RWPE2 (cell line): ENCODE measurements around the gene ING3.

Source experiments
- ATAC-seq: fragments of 200-7000 bp; cut with Tn5 transposase; 3 replicates; pipeline ENCODE4 v1.9.1; 2021; ENCODE audit warnings: low read depth
- DNase-seq: peaks from one replicate; pipeline ENCODE4 v3.0.0-alpha.2; 2020; ENCODE audit warnings: low spot score
- H3K27ac ChIP-seq: fragments of 450-650 bp; 2 replicates; pipeline ENCODE4 v1.5.1; 2017; ENCODE audit warnings: mild to moderate bottlenecking; ENCODE audit not compliant: poor library complexity, severe bottlenecking
- H3K27me3 ChIP-seq: fragments of 250-450 bp; sonication (Bioruptor Pico); 2 replicates; pipeline ENCODE4 v1.5.1; 2021; ENCODE audit warnings: mild to moderate bottlenecking, moderate library complexity; ENCODE audit not compliant: insufficient read depth, poor library complexity, severe bottlenecking
- H3K36me3 ChIP-seq: fragments of 250-450 bp; sonication (Bioruptor Pico); 2 replicates; pipeline ENCODE4 v1.5.1; 2020; ENCODE audit warnings: low read depth, mild to moderate bottlenecking, moderate library complexity
- H3K4me1 ChIP-seq: fragments of 250-450 bp; sonication (Bioruptor Pico); 2 replicates; pipeline ENCODE4 v1.5.1; 2021; ENCODE audit warnings: mild to moderate bottlenecking, moderate library complexity; ENCODE audit not compliant: insufficient read depth, poor library complexity, severe bottlenecking
- H3K4me3 ChIP-seq: fragments of 250-450 bp; sonication (Bioruptor Pico); 2 replicates; pipeline ENCODE4 v1.5.1; 2021; ENCODE audit warnings: mild to moderate bottlenecking, moderate library complexity; ENCODE audit not compliant: severe bottlenecking
- H3K9me3 ChIP-seq: fragments of 250-450 bp; sonication (Bioruptor Pico); 2 replicates; pipeline ENCODE4 v1.5.1; 2021; ENCODE audit warnings: mild to moderate bottlenecking, moderate library complexity; ENCODE audit not compliant: severe bottlenecking
- TF ChIP-seq, protein P1 (sequence below): fragments of 450-650 bp; IDR thresholded peaks from one replicate; pipeline ENCODE4 v1.5.1; 2017; ENCODE audit warnings: mild to moderate bottlenecking, moderate library complexity; ENCODE audit not compliant: poor library complexity, severe bottlenecking

The ING3 gene

DNA sequence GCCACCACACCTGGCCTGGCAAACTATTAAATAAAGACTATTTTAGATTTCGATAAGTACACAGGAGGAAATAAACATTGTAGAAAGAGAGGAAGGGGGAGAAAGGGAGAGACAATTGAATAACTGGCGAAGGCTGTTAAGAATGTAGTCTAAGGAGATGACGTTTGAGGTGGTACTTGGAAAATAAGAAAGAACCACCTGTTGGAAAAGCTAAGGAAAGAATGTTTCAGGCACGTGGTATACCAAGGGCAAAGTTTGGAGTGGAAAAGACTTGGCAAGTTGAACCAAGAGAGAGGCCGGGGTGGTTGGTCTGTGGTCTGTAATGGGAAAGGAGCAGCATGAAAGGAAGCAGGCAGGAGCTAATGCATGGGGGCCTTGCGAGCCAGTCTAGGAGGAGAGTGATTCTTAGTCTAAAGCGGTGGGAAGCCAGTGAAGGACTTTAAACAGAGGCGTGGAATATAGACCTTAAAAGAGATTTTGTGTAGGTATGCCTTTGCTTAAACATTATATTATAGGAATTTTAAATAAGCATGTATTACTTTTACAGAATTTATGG is 9.4 kb downstream of the ING3 start:
- DNase-seq (no peak), ATAC-seq (no peak)
- Histone ChIP-seq H3K4me1 (no peaks in the 10 kb centered on the region), H3K4me3 (no peak overlapping the region), H3K27me3 (no peaks in the 10 kb centered on the region), H3K27ac (no peak overlapping the region), H3K36me3 (peaks cover 25% of the 10 kb centered on the region), H3K9me3 (no peaks in the 10 kb centered on the region)
- TF ChIP-seq, protein P1, sequence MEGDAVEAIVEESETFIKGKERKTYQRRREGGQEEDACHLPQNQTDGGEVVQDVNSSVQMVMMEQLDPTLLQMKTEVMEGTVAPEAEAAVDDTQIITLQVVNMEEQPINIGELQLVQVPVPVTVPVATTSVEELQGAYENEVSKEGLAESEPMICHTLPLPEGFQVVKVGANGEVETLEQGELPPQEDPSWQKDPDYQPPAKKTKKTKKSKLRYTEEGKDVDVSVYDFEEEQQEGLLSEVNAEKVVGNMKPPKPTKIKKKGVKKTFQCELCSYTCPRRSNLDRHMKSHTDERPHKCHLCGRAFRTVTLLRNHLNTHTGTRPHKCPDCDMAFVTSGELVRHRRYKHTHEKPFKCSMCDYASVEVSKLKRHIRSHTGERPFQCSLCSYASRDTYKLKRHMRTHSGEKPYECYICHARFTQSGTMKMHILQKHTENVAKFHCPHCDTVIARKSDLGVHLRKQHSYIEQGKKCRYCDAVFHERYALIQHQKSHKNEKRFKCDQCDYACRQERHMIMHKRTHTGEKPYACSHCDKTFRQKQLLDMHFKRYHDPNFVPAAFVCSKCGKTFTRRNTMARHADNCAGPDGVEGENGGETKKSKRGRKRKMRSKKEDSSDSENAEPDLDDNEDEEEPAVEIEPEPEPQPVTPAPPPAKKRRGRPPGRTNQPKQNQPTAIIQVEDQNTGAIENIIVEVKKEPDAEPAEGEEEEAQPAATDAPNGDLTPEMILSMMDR, result no peak

DNA sequence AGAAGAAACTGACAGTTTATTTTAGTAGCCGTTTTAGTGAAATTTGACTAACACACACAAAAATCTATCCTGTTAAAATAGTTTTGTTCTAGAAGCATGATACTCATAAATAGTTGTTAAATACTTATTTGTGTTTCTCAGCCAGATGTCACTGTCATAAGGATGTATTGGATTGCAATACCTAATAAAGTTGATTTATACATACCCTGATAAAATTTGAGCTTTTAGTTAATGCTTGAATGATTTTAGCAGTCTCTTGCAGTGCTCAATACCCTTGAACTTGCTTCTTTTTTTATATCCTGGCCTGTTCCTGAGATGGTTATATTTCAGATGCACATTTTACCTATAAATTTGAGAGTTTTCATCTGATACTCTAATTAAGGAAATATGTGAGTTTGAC is 10.1 kb downstream of the ING3 start:
- H3K4me1 ChIP-seq, result no peaks in the 10 kb centered on the region
- no peak overlapping the region for H3K27ac ChIP-seq
- H3K4me3 ChIP-seq, result no peak overlapping the region
- peaks cover 18% of the 10 kb centered on the region for H3K36me3 ChIP-seq
- H3K9me3 ChIP-seq, result no peaks in the 10 kb centered on the region
- TF ChIP-seq, protein P1, result no peak
- ATAC-seq (no peak), DNase-seq (no peak)
- H3K27me3 ChIP-seq, result no peaks in the 10 kb centered on the region

DNA sequence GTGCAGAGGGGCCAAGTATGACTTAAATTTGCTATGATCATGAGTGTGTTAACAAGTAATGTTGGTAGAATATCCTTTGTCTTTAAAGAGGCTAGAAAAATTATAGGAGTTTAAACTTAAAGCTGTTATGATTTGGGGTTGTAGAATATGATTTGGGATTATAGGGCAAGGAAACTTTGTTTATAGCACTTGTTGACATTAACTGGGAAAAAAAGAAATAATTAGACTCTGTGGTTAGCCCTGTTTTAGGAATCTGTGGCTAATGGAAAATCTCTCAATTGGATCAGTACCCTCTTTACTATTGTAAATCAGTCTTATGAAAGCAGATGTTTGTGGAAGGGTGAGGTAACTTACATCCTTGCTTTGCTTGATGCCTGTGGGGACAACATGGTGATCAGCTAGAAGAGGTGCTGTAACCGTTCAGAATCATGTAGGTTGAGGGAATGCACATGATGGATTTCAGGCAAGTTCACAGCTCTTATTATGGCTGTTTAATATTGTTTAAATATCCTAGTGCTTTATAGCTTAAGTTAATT is 11.1 kb downstream of the ING3 start:
- H3K4me1 ChIP-seq, result no peaks in the 10 kb centered on the region
- TF ChIP-seq, protein P1, result no peak
- peaks cover 12% of the 10 kb centered on the region for H3K36me3 ChIP-seq

DNA sequence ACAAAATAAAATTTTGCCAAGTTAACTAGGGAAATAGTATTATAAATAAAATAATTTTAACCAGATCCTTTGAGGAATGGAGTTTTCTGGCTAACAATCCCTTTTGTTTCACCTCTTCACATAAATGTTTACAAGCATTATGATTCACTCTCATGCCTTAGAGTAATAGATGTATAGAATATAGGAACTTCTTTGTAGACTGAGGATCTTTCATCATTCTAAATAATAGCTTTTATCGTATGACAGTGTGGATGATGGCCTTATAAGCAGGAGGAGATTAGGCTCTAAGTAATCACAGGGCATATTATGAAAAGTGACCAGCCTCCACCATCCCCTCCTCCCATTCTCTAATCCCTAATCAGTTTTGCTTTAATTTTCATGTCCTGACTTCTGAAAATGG is 13.5 kb downstream of the ING3 start:
- H3K27me3 ChIP-seq, result no peaks in the 10 kb centered on the region
- no peaks in the 10 kb centered on the region for H3K4me1 ChIP-seq
- DNase-seq (no peak), ATAC-seq (no peak)
- no peak overlapping the region for H3K27ac ChIP-seq
- H3K36me3 ChIP-seq, result peaks cover 21% of the 10 kb centered on the region
- no peak overlapping the region for H3K4me3 ChIP-seq
- TF ChIP-seq, protein P1, result no peak
- no peaks in the 10 kb centered on the region for H3K9me3 ChIP-seq

More for the DNA sequence above, 11.1 kb downstream of the ING3 start:
- no peaks in the 10 kb centered on the region for H3K27me3 ChIP-seq
- DNase-seq (no peak), ATAC-seq (no peak)
- no peaks in the 10 kb centered on the region for H3K9me3 ChIP-seq
- H3K4me3 ChIP-seq, result no peak overlapping the region
- H3K27ac ChIP-seq, result no peak overlapping the region

DNA sequence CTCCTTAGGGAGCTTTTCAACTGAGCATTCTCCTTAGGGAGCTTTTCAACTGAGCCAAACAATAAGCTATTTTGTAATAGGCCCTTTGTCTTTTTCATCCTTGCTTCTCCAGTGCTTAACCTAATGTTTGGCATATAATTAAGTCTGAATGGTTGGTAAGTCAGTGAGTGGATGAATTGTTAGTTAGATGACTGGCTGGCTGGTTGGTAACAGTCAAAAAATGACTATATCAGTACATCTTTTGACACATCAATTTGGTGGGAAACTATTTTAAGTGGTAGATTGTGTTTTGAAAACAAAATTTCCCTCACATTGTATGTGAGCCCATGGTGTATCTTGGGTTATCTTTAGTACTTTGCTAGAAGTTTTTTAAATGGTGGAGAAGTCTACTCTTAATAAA is 16.4 kb downstream of the ING3 start:
- ATAC-seq (no peak), DNase-seq (no peak)
- H3K27ac ChIP-seq, result no peak overlapping the region
- H3K36me3 ChIP-seq, result peaks cover 44% of the 10 kb centered on the region
- H3K4me3 ChIP-seq, result no peak overlapping the region
- H3K27me3 ChIP-seq, result no peaks in the 10 kb centered on the region
- no peaks in the 10 kb centered on the region for H3K9me3 ChIP-seq
- TF ChIP-seq, protein P1, result no peak
- H3K4me1 ChIP-seq, result no peaks in the 10 kb centered on the region
